GM18508 (cell line): ENCODE measurements around the gene WBP1L.
"Not testable (repeated sequence)": the region's sequence is repeated elsewhere in the genome, so short reads cannot be mapped to it uniquely, and the experiment has no call there.

ENCODE experiments used
- ATAC-seq: cut with Tn5 transposase; IDR thresholded peaks from one replicate; pipeline ENCODE4 v1.9.1; 2021; ENCODE audit warnings: moderate number of reproducible peaks; ENCODE audit not compliant: insufficient read depth, unreplicated experiment

The WBP1L gene

GRCh38 chr10:102753718-102754117 is 10.0 kb downstream of the WBP1L start:
- ATAC-seq, result no peak

DNA sequence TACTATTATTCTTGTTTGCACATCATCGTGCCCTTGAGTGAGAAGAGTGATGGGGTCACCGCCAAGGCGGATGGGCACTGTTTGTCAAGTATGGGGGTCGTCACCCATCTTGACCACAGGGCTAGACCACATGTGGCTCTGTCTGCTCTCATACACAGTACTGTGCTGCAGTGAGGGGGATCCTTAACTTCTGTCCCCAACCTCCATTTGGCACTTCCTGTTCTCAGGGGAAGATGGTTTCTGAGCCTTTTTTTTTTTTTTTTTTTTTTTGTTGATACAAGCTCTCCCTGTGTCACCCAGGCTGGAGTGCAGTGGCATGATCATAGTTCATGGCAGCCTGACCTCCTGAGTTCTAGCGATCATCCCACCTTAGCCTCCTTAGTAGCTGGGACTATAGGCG is 13.6 kb downstream of the WBP1L start:
- no peak for ATAC-seq

GRCh38 chr10:102758240-102758932 is 14.6 kb downstream of the WBP1L start:
- no peak for ATAC-seq

DNA sequence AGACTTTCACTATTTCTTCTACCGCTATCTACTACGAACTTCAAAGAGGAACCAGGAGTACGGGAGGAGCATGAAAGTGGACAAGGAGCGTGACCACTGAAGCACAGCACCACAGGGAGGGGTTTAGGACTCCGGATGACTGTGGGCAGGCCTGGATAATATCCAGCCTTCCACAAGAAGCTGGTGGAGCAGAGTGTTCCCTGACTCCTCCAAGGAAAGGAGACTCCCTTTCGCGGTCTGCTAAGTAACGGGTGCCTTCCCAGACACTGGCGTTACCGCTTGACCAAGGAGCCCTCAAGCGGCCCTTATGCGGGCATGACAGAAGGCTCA is 15.2 kb downstream of the WBP1L start:
- ATAC-seq, result not testable (repeated sequence)

GRCh38 chr10:102759497-102760210 is 15.9 kb downstream of the WBP1L start:
- no peak for ATAC-seq

- ATAC-seq, result no peak
Measured at GRCh38 chr10:102761981-102762380, 18.2 kb downstream of the WBP1L start.

DNA sequence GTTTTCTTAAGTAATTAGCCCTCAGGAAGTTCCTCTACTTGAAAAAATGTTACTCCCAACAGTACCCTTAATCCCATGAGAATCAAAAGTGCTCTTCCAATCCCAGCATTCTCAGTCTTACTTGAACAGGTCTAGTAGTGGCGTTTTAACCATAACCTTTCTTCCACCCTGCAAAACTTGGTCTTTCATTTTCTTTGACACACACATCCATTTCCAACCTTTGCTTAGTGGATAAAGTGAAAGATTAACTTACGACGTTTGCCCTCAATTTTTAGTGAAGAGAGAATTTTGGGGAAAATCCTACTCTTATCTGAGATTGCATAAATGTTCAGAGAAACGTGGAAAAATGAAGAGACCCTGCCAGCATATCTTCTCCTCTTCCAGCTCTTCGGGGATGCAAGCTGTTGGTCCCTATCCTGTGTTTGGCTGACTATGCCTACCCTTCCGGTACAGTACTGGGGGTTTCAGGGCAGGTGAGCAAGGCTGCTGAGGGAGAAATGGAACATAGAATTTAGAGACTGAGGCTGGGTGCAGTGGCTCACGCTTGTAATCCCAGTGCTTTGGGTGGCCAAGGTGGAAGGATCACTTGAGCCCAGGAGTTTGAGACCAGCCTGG is 18.8 kb downstream of the WBP1L start:
- no peak for ATAC-seq

DNA sequence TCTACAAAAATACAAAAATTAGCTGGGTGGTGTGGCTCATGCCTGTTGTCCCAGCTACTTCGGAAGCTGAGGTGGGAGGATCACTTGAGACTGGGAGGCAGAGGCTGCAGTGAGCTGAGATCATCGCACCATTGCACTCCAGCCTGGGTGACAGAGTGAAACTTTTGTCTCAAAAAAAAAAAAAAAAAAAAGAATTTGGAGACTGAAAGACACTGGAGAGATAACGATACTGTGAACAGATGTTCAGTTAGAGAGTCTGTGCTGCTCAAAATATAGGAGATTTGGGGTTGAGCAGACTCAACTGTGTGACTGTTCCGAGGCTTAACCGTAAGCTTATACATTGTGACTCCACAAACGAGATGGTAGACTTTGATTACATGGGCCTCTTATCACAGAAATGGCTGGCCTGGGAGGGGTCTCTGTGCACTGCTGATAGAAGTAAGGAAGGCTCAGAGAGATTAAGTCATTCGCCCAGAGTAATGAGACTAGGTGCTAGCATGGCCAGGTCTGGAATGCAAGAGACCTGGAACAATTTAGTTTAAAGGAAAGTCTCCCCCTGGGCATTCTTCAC is 19.4 kb downstream of the WBP1L start:
- no peak for ATAC-seq

- no peak for ATAC-seq
Measured at GRCh38 chr10:102764470-102765161, 20.9 kb downstream of the WBP1L start.

DNA sequence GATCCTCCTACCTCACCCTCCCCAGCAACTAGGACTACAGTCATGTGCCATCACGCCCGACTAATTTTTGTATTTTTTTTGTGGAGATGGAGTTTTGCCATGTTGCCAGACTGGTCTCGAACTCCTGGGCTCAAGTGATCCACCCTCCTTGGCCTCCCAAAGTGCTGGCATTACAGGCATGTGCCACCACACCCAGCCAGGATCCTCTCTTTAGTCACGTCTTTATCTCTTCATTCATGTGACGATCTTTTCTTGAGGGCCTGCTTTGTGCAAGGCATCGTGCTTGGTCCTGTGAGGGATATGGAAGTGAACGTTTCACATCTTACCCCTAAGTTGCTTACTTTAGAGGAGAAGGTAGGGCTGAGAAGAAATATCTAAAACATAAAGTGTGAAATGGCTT is 21.6 kb downstream of the WBP1L start:
- ATAC-seq, result no peak

- no peak for ATAC-seq
Measured at GRCh38 chr10:102767428-102768160, 23.8 kb downstream of the WBP1L start.

DNA sequence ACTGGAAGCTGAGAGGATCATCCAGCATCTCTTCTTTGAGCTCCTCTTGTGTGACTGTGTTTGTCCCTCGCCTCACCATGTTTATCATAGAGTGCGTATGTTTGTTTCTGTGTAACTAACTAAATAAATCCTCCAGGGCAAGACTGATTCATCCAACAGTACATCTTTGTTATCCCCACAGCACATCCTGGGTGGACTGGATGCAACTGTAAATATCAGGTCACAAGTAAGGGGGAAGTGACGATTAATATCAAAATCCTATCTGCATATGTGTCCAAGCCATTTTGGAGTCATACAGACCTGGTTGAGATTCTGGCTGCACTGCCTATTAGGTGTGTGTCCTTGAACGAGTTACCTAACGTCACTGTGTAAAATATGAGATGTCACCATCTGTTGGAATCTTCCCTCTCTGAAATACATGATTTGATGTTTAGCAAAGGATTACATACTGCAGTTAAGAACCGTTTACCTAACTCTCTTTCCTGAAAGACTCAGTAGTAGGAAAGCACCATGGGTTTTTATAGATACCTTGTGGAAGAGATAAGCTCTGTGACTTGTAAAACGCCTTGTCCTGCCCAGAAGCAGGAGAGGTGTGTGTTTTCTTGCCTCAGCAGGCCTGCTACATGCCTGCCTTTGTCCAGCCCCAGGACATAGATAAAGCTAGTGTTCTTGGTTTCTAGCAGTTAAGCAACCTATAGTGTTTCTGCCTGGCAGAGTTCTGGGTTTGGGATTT is 25.8 kb downstream of the WBP1L start:
- no peak for ATAC-seq

DNA sequence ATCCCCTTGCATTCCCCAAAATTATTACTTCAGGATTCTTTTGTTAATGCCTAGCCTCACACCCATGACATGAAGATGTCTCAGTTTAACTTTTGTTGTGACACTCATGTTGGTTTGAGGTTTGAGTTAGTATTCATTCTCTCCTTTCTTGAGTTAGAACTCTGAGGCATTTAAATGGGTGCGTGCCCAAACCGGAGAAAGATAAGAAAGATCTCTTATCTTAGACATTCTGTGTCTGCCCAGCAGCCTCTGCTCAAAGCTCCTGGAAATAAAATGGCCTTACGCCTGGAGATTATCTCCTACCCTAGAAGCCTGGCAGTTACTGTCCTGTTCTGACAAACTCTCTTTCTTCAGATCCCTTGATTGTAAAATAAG is 26.3 kb downstream of the WBP1L start:
- no peak for ATAC-seq

DNA sequence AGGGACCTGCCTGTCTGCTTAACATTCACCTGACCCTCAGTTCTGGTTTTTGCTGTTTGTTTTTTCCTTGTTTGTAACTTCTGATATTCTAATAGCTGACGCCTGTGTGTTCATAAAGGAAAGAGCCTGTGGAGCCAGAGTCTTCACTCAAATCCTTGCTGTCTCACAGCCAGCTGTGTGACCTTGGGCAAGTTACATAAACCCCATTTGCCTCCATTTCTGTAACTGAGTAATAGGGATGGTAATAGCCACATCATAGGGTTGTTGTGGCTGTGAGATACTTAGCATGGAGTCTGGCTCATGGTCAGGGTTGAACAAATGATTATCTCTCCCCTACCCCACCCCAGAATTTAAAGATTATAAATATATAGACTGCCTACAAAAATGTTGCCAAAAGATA is 27.0 kb downstream of the WBP1L start:
- ATAC-seq, result no peak

GRCh38 chr10:102773320-102773719 is 29.6 kb downstream of the WBP1L start:
- no peak for ATAC-seq

- no peak for ATAC-seq
Measured at GRCh38 chr10:102773986-102774385, 30.2 kb downstream of the WBP1L start.

- no peak for ATAC-seq
Measured at GRCh38 chr10:102775201-102775934, 31.6 kb downstream of the WBP1L start.

DNA sequence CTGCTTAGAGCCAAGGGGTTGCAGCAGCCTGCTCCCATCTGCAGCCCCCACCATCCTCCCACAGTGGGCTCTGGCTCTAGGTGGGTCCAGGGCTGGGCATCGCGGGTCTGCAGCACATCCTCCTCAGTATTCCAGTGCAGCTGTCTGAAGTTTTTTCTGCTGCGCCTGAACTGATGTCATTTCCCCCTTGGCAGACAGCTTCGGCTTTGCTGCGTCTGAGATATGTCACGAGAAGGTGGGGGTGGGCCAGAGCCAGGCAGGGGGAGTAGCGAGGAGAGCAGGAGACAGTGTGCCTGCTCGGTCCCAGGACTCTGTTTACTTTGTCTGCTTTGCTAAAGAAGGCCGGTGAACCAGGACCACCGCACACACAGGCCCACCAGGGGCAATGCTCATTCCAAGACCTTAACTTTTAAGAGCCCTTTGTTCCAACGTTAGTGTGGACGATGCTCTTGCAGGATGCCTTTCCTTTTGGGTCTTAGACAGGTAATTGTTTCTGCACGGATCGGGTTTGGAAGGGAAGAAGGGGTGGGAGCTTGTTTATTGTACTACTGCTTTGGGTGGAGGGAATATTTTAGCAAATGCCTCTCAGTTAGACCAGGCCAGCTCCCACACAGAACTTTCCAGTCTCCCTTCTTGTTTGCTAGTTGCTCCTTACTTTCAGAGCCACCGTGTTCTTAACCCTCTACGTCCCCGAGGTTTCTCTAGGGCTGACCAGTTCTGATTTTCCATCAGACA is 32.4 kb downstream of the WBP1L start:
- ATAC-seq, result no peak
